Measurements from ENCODE around the gene DTX3. TPM values are rescaled to one million over a fixed set of nuclear protein-coding genes. Genes with fewer than 3 reads are reported as not detected.
"Not testable (repeated sequence)": the region's sequence is repeated elsewhere in the genome, so short reads cannot be mapped to it uniquely, and the experiment has no call there.

Gene DTX3
- total RNA-seq, 1 donor from 2014 or later, result 22.1 TPM

DNA sequence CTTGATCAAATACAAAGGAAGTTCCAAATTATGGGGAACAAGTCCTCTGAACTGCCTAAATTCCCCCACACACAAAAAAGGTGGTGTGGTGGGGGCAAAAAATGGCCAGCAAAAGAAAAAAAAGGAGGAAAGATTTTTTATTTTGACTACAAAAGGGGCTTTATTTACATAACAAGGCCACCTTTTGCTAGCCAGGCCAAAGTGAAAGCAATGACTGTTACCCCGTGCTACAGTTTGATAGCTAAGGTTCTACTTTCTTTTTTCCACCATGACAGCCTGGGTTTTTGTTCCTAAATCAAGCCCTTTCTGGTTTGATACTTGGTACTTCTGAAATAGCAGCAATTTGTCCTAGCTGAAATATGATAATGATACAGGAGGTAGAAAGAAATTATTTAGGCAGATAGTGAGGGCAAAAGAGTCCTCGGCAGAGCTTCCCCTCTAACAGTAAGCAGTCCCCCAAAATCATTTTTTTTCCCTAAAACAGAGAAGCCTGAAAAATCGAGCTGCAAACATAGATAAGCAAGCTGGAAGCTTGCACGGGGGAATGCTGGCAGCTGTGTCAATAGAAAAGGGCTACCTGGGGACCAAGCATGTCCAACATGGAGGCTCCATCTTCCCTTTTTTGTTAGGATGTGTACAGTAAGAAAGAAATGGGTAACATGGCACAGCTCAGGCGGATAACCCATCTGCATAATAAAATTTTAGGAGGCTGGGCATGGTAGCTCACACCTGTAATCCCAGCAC is 37.2 kb downstream of the DTX3 start:
- TF ChIP-seq POLR2A (IDR thresholded peaks at IDR 0.05) (no peak), POLR2AphosphoS5 (IDR thresholded peaks at IDR 0.05; ENCODE audit: insufficient read depth in 1 of 2, low read depth in 1 of 2) (no peak)
- TF ChIP-seq, protein P1, sequence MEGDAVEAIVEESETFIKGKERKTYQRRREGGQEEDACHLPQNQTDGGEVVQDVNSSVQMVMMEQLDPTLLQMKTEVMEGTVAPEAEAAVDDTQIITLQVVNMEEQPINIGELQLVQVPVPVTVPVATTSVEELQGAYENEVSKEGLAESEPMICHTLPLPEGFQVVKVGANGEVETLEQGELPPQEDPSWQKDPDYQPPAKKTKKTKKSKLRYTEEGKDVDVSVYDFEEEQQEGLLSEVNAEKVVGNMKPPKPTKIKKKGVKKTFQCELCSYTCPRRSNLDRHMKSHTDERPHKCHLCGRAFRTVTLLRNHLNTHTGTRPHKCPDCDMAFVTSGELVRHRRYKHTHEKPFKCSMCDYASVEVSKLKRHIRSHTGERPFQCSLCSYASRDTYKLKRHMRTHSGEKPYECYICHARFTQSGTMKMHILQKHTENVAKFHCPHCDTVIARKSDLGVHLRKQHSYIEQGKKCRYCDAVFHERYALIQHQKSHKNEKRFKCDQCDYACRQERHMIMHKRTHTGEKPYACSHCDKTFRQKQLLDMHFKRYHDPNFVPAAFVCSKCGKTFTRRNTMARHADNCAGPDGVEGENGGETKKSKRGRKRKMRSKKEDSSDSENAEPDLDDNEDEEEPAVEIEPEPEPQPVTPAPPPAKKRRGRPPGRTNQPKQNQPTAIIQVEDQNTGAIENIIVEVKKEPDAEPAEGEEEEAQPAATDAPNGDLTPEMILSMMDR (IDR thresholded peaks at IDR 0.05), result no peak
- H3K4me1 ChIP-seq, result no peaks in the 10 kb centered on the region
- H3K9me3 ChIP-seq, result no peaks in the 10 kb centered on the region
- H3K27ac ChIP-seq, result no peak overlapping the region
- no peaks in the 10 kb centered on the region for H3K36me3 ChIP-seq
- no peak for DNase-seq (ENCODE audit: extremely low spot score in 2 of 2)
- intact Hi-C loops (cut with DNase I), result no loop called here
- no peak overlapping the region for H3K4me3 ChIP-seq
- no peaks in the 10 kb centered on the region for H3K27me3 ChIP-seq

DNA sequence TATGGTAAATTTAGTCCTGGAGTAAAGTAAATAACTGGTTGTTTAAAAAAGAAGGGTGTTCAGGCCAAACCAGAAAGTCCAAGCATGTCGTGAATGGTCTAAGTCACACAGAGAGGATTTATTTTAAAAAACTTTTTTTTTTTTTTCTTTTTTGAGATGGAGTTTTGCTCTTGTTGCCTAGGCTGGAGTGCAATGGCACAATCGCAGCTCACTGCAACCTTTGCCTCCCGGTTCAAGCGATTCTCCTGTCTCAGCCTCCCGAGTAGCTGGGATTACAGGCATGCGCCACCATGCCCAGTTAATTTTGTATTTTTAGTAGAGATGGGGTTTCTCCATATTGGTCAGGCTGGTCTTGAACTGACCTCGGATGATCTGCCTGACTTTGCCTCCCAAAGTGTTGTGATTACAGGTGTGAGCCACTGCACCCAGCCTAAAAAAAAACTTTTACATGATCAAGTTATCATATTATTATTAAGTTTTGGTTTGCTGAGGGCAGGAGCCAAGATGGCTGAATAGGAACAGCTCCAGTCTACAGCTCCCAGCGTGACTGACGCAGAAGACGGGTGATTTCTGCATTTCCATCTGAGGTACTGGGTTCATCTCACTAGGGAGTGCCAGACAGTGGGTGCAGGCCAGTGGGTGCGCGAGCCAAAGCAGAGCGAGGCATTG is 41.5 kb downstream of the DTX3 start:
- H3K27ac ChIP-seq; intact Hi-C loops (cut with DNase I); H3K4me3 ChIP-seq; H3K4me1 ChIP-seq; H3K36me3 ChIP-seq; H3K9me3 ChIP-seq; H3K27me3 ChIP-seq; DNase-seq (ENCODE audit: extremely low spot score in 2 of 2): not testable (repeated sequence)

DNA sequence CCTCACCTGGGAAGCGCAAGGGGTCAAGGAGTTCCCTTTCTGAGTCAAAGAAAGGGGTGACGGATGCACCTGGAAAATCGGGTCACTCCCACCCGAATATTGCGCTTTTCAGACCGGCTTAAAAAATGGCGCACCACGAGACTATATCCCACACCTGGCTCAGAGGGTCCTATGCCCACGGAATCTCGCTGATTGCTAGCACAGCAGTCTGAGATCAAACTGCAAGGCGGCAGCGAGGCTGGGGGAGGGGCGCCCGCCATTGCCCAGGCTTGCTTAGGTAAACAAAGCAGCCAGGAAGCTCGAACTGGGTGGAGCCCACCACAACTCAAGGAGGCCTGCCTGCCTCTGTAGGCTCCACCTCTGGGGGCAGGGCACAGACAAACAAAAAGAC is 42.0 kb downstream of the DTX3 start:
- H3K27me3 ChIP-seq; H3K27ac ChIP-seq; intact Hi-C loops (cut with DNase I); H3K4me3 ChIP-seq; DNase-seq (ENCODE audit: extremely low spot score in 2 of 2); H3K4me1 ChIP-seq; H3K36me3 ChIP-seq; H3K9me3 ChIP-seq: not testable (repeated sequence)

DNA sequence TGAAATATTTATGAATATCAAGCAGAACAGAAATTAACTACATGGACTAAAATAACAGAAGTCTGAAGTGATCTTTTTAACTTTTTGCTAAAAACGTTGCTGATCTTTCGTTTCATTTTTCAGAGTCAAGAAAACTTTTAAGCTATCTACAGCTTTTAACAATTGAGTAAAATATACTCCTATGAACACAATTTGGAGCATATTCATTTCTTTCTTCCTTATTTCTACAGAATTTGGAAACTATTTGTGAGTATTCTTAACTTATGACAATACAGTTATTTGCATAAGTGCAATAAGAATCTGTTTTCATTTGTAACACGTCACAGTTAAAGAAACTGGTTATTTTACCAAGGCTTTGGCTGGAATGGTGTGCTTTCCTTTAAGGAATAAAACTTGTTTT is 49.4 kb downstream of the DTX3 start:
- H3K4me1 ChIP-seq, result no peaks in the 10 kb centered on the region
- TF ChIP-seq, protein P1 (IDR thresholded peaks at IDR 0.05), result no peak
- no peak for TF ChIP-seq POLR2A (IDR thresholded peaks at IDR 0.05)
- no peak for TF ChIP-seq POLR2AphosphoS5 (IDR thresholded peaks at IDR 0.05; ENCODE audit: insufficient read depth in 1 of 2, low read depth in 1 of 2)
- H3K9me3 ChIP-seq, result no peaks in the 10 kb centered on the region
- intact Hi-C loops (cut with DNase I), result no loop called here
- no peak for DNase-seq (ENCODE audit: extremely low spot score in 2 of 2)
- no peaks in the 10 kb centered on the region for H3K36me3 ChIP-seq
- H3K4me3 ChIP-seq, result no peak overlapping the region
- H3K27me3 ChIP-seq, result no peaks in the 10 kb centered on the region
- H3K27ac ChIP-seq, result no peak overlapping the region

DNA sequence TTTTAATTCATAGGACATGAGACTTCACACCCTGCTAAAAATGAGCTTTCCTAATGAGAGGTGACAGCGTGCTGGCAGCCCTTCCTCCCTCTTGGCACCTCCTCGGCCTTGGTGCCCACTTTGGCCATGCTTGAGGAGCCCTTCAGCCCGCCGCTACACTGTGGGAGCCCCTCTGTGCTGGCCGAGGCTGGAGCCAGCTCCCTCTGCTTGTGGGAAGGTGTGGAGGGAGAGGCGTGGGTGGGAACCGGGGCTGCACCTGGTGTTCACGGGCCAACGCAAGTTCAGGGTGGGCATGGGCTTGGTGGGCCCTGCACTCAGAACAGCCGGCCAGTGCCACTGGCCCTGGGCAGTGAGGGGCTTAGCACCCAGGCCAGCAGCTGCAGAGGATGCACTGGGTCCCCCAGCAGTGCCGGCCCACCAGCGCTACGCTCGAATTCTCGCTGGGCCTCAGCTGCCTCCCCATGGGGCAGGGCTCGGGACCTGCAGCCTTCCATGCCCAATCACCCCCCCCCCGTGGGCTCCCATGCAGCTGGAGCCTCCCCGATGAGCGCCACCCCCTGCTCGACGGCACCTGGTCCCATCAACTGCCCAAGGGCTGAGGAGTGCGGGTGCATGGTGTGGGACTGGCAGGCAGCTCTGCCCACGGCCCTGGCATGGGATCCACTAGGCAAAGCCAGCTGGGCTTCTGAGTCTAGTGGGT is 51.1 kb downstream of the DTX3 start:
- H3K27me3 ChIP-seq, result no peaks in the 10 kb centered on the region
- intact Hi-C loops (cut with DNase I), result no loop called here
- no peak overlapping the region for H3K4me3 ChIP-seq
- H3K36me3 ChIP-seq, result no peaks in the 10 kb centered on the region
- TF ChIP-seq POLR2AphosphoS5 (IDR thresholded peaks at IDR 0.05; ENCODE audit: insufficient read depth in 1 of 2, low read depth in 1 of 2) (no peak), POLR2A (IDR thresholded peaks at IDR 0.05) (no peak)
- TF ChIP-seq, protein P1 (IDR thresholded peaks at IDR 0.05), result no peak
- H3K27ac ChIP-seq, result no peak overlapping the region
- no peaks in the 10 kb centered on the region for H3K9me3 ChIP-seq
- no peaks in the 10 kb centered on the region for H3K4me1 ChIP-seq
- DNase-seq (ENCODE audit: extremely low spot score in 2 of 2), result no peak

DNA sequence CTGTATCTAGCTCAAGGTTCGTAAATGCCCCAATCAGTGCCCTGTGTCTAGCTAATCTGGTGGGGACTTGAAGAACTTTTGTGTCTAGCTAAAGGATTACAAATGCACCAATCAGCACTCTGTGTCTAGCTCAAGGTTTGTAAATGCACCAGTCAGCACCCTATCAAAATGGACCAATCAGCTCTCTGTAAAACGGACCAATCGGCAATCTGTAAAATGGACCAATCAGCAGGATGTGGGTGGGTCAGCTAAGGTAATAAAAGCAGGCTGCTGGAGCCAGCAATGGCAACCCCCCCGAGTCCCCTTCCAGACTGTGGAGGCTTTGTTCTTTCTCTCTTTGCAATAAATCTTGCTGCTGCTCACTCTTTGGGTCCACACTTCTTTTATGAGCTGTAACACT is 51.8 kb downstream of the DTX3 start:
- H3K27ac ChIP-seq; H3K27me3 ChIP-seq; intact Hi-C loops (cut with DNase I); H3K4me1 ChIP-seq; H3K36me3 ChIP-seq; DNase-seq (ENCODE audit: extremely low spot score in 2 of 2); H3K9me3 ChIP-seq; H3K4me3 ChIP-seq: not testable (repeated sequence)

All from vagina (tissue), 2 donors.